OCI-LY7 (cell line): ENCODE measurements around the gene DYRK2.

Experiments used
- CTCF ChIP-seq: fragments of 200-600 bp; sonication (generic); conservative IDR thresholded peaks from 2 replicates; pipeline ENCODE4 v1.5.1; 2014; ENCODE audit warnings: mild to moderate bottlenecking, antibody characterized with exemption, low read length, moderate library complexity, mixed read lengths
- EZH2phosphoT487 ChIP-seq: fragments of 200-600 bp; sonication (generic); IDR thresholded peaks from 2 replicates; pipeline ENCODE4 v1.6.1; 2018; ENCODE audit warnings: low read depth, borderline replicate concordance, mild to moderate bottlenecking, mixed run types, antibody characterized with exemption, low read length, moderate library complexity, mixed read lengths

- TF ChIP-seq CTCF (no peak), EZH2phosphoT487 (no peak)
These were observed 42.7 kb downstream of the DYRK2 start for GRCh38 chr12:67691220-67691619.
